Suprapubic skin (tissue), 3 donors: ENCODE data around the gene TNPO1.

Experiments used
- EP300 ChIP-seq: sonication (generic); formaldehyde crosslinking; IDR thresholded peaks from one replicate; pipeline ENCODE4 v1.6.1; 2017; ENCODE audit warnings: antibody characterized with exemption
- POLR2A ChIP-seq, 2 donors: fragments of 450-650 bp; IDR thresholded peaks; one replicate each; pipeline ENCODE4 v1.6.1; 2017; ENCODE audit warnings: antibody characterized with exemption in 2 of 2, mild to moderate bottlenecking in 2 of 2, moderate library complexity in 2 of 2
- TF ChIP-seq, protein P1 (sequence below), 2 donors: fragments of 200-600 bp in 1 of 2; fragments of 450-650 bp in 1 of 2; sonication (generic) in 1 of 2; IDR thresholded peaks; one replicate each; pipeline ENCODE4 v1.5.1; 2016 to 2019; ENCODE audit warnings: antibody characterized with exemption in 2 of 2, mild to moderate bottlenecking in 1 of 2, moderate library complexity in 1 of 2

DNA sequence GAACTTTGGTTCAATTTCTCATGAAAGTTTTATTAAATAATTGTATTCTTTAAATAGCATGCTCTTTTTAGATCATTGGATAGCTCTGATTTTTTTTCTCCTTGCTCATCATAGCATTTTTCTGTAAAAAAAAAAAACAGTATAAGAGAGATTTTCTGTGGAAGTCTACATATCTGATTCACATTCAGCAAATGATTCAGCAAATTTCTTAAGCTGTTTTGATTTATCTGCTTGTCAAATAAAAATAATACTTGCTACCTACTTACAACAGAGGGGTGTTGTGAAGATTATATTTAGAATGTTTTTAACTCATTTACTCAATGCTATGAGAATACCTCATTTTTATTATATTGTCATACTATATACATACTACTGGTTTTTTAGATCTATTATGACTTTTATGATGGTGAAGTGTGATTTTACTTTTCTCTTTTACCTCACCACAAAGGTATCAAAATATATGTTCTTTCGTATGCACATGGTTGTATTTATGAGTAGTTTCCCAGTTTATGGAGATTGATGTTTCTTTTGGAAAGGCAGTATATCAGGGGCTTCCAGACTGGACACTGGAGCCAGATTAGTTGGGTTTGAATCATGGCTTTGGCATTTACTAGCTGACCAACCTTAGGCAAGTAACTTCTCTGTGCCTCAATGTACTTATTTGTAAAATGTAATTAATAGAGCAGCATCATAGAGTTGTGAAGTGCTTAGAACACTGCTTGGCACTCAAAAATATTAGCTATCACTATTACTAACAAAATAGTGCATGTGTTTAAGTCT lies 25.5 kb downstream of the TNPO1 start:
- TF ChIP-seq, protein P1, sequence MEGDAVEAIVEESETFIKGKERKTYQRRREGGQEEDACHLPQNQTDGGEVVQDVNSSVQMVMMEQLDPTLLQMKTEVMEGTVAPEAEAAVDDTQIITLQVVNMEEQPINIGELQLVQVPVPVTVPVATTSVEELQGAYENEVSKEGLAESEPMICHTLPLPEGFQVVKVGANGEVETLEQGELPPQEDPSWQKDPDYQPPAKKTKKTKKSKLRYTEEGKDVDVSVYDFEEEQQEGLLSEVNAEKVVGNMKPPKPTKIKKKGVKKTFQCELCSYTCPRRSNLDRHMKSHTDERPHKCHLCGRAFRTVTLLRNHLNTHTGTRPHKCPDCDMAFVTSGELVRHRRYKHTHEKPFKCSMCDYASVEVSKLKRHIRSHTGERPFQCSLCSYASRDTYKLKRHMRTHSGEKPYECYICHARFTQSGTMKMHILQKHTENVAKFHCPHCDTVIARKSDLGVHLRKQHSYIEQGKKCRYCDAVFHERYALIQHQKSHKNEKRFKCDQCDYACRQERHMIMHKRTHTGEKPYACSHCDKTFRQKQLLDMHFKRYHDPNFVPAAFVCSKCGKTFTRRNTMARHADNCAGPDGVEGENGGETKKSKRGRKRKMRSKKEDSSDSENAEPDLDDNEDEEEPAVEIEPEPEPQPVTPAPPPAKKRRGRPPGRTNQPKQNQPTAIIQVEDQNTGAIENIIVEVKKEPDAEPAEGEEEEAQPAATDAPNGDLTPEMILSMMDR (IDR thresholded peaks at IDR 0.05): no peak
- no peak for TF ChIP-seq POLR2A (IDR thresholded peaks at IDR 0.05)
- no peak for TF ChIP-seq EP300
